HCT116 (cell line): ENCODE data around the gene FUT9. TPM values are rescaled to one million over a fixed set of nuclear protein-coding genes. Genes with fewer than 3 reads are reported as not detected.

Experiments
- ATAC-seq: fragments of 200-7000 bp; cut with Tn5 transposase; 2 replicates; pipeline ENCODE4 v1.9.1; 2020; ENCODE audit warnings: mild to moderate bottlenecking, moderate library complexity
- BruUV-seq: library from RNA; stranded (reverse); fragments of 400-500 nt; replicated peaks from 2 replicates; lab custom pipeline; 2021; lab: Mats Ljungman, UMichigan
- CTCF ChIA-PET: fragments of 300-600 bp; sonication (Branson Sonifier 250); formaldehyde crosslinking; loops from one replicate; lab custom pipeline; 2021; ENCODE audit warnings: antibody characterized with exemption; lab: Charles Lee
- POLR2A ChIA-PET: fragments of 300-600, 350-600 bp; sonication (Branson Sonifier 250); formaldehyde crosslinking; loops from one replicate; lab custom pipeline; 2021; ENCODE audit warnings: antibody characterized with exemption; lab: Charles Lee
- RAD21 ChIA-PET, 2 experiments: fragments of 300-600 bp; sonication (Branson Sonifier 250); formaldehyde crosslinking; loops; one replicate each; lab custom pipeline; 2023; ENCODE audit warnings: low total read pairs in 2 of 2; ENCODE audit not compliant: uncharacterized antibody in 2 of 2, unreplicated experiment in 2 of 2, low non-redundant PET in 1 of 2; lab: Charles Lee
- DNase-seq: peaks from one replicate; pipeline ENCODE4 v3.0.0-alpha.2; 2010; ENCODE audit warnings: low read depth, low spot score
- H2AFZ ChIP-seq: fragments of 200-600 bp; shearing (Covaris generic), sonication (generic); 2 replicates; pipeline ENCODE4 v1.6.1; 2017; ENCODE audit warnings: low read depth, mixed run types, mixed read lengths, antibody characterized with exemption, low read length; ENCODE audit not compliant: poor library complexity, severe bottlenecking
- H3K27ac ChIP-seq: 2 replicates; pipeline ENCODE4 v1.5.1; 2012; ENCODE audit warnings: low read depth, low read length
- H3K27me3 ChIP-seq: fragments of 200-600 bp; sonication (generic); 2 replicates; pipeline ENCODE4 v1.6.1; 2016; ENCODE audit warnings: mixed run types, low read length, mixed read lengths; ENCODE audit not compliant: insufficient read depth
- H3K36me3 ChIP-seq, 2 experiments: fragments of 200-500 bp in 1 of 2; fragments of 200-600 bp in 1 of 2; sonication (Bioruptor generic) in 1 of 2; sonication (generic) in 1 of 2; 2 replicates each; pipeline versions ENCODE4 v1.5.1 to v1.6.1; 2014 to 2016; ENCODE audit warnings: low read length in 2 of 2, inconsistent platforms in 1 of 2, mixed read lengths in 1 of 2, mixed run types in 1 of 2; ENCODE audit not compliant: insufficient read depth in 2 of 2, control insufficient read depth in 1 of 2
- H3K4me1 ChIP-seq, 2 experiments: fragments of 200-600 bp in 1 of 2; sonication (generic) in 1 of 2; 2 replicates each; pipeline versions ENCODE4 v1.5.1 to v1.6.1; 2012 to 2017; ENCODE audit warnings: low read length in 2 of 2, inconsistent platforms in 1 of 2, mild to moderate bottlenecking in 1 of 2, mixed read lengths in 1 of 2, mixed run types in 1 of 2, moderate library complexity in 1 of 2; ENCODE audit not compliant: insufficient read depth in 2 of 2, control insufficient read depth in 1 of 2
- H3K4me2 ChIP-seq: fragments of 200-600 bp; sonication (generic); 2 replicates; pipeline ENCODE4 v1.6.1; 2017; ENCODE audit warnings: mixed run types, low read length, mixed read lengths
- H3K4me3 ChIP-seq, 2 experiments: fragments of 200-600 bp in 1 of 2; sonication (generic) in 1 of 2; replicated peaks in 1 of 2; 2 replicates each; pipeline ENCODE4 v1.5.1; 2011 to 2016; ENCODE audit warnings: low read length in 2 of 2, control low read depth in 1 of 2, low read depth in 1 of 2, mild to moderate bottlenecking in 1 of 2, mixed read lengths in 1 of 2, mixed run types in 1 of 2
- H3K79me2 ChIP-seq: fragments of 200-600 bp; sonication (generic); 2 replicates; pipeline ENCODE4 v1.6.1; 2017; ENCODE audit warnings: mild to moderate bottlenecking, mixed run types, low read length, moderate library complexity, mixed read lengths; ENCODE audit not compliant: insufficient read depth
- H3K9ac ChIP-seq: fragments of 200-600 bp; sonication (generic); 2 replicates; pipeline ENCODE4 v1.6.1; 2016; ENCODE audit warnings: low read length, mixed read lengths
- H3K9me2 ChIP-seq: fragments of 200-600 bp; sonication (generic), shearing (Covaris generic); 2 replicates; pipeline ENCODE4 v1.6.1; 2017; ENCODE audit warnings: mixed run types, mild to moderate bottlenecking, moderate library complexity; ENCODE audit not compliant: insufficient read depth
- H3K9me3 ChIP-seq, 2 experiments: fragments of 200-500 bp in 1 of 2; fragments of 200-600 bp in 1 of 2; sonication (Bioruptor generic) in 1 of 2; sonication (generic) in 1 of 2; 2 replicates each; pipeline ENCODE4 v1.6.1; 2014 to 2017; ENCODE audit warnings: low read length in 2 of 2, mixed read lengths in 2 of 2, inconsistent platforms in 1 of 2, low read depth in 1 of 2, mild to moderate bottlenecking in 1 of 2, mixed run types in 1 of 2, moderate library complexity in 1 of 2; ENCODE audit not compliant: control insufficient read depth in 1 of 2, insufficient read depth in 1 of 2
- H4K20me1 ChIP-seq: fragments of 200-600 bp; sonication (generic), shearing (Covaris generic); 2 replicates; pipeline ENCODE4 v1.6.1; 2017; ENCODE audit warnings: mixed run types, mild to moderate bottlenecking, moderate library complexity; ENCODE audit not compliant: insufficient read depth
- ATF3 ChIP-seq: IDR thresholded peaks from 2 replicates; pipeline ENCODE4 v1.6.1; 2012
- POLR2A ChIP-seq: IDR thresholded peaks from 2 replicates; pipeline ENCODE4 v1.7.0; 2011; ENCODE audit warnings: borderline replicate concordance; ENCODE audit not compliant: insufficient read depth, insufficient read length; ENCODE audit errors: extremely low read depth
- POLR2AphosphoS5 ChIP-seq: IDR thresholded peaks from 2 replicates; pipeline ENCODE4 v1.6.1; 2011; ENCODE audit warnings: mild to moderate bottlenecking, low read depth, low read length, moderate library complexity
- RAD21 ChIP-seq: IDR thresholded peaks from 2 replicates; pipeline ENCODE4 v1.6.1; 2012; ENCODE audit warnings: low read depth, mild to moderate bottlenecking
- REST ChIP-seq: IDR thresholded peaks from 2 replicates; pipeline ENCODE4 v1.6.1; 2012; ENCODE audit warnings: low read depth
- TCF7L2 ChIP-seq: IDR thresholded peaks from 2 replicates; pipeline ENCODE4 v1.7.0; 2011; ENCODE audit warnings: borderline replicate concordance, inconsistent platforms; ENCODE audit not compliant: insufficient read depth, insufficient read length; ENCODE audit errors: extremely low read depth
- intact Hi-C: fragments of 100-400 bp; cut with micrococcal nuclease; formaldehyde crosslinking; loops from 2 replicates; pipeline ENCODE4 v1.10.0; 2022
- total RNA-seq: library from RNA; stranded (reverse); gene quantifications from one replicate; pipeline ENCODE4 v1.2.1, GENCODE V29; 2021; ENCODE audit not compliant: unreplicated experiment
- TF ChIP-seq, protein P1 (sequence below): IDR thresholded peaks from 2 replicates; pipeline ENCODE4 v1.6.1; 2012

The FUT9 gene
- total RNA-seq, 1 experiment from 2014 or later: not detected

GRCh38 chr6:96236471-96236870, 220.7 kb downstream of the FUT9 start:
- no TSS peak for BruUV-seq
- ATAC-seq (no peak), DNase-seq (no peak)
- no peaks in the 10 kb centered on the region for H3K27me3 ChIP-seq
- no peak overlapping the region for H2AFZ ChIP-seq
- H3K79me2 ChIP-seq: no peaks in the 10 kb centered on the region
- H4K20me1 ChIP-seq: no peaks in the 10 kb centered on the region
- RAD21 ChIA-PET: no interaction called here
- POLR2A ChIA-PET: no interaction called here
- H3K36me3 ChIP-seq: no peaks in the 10 kb centered on the region
- TF ChIP-seq POLR2AphosphoS5: no peak
- TF ChIP-seq, protein P1, sequence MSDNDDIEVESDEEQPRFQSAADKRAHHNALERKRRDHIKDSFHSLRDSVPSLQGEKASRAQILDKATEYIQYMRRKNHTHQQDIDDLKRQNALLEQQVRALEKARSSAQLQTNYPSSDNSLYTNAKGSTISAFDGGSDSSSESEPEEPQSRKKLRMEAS: no peak
- no peak for TF ChIP-seq POLR2A
- no peak for TF ChIP-seq TCF7L2
- TF ChIP-seq REST: no peak
- no peak for TF ChIP-seq ATF3
- TF ChIP-seq RAD21: no peak
- H3K4me3 ChIP-seq: no peak overlapping the region
- H3K4me2 ChIP-seq: no peak overlapping the region
- no peaks in the 10 kb centered on the region for H3K9me3 ChIP-seq
- H3K4me1 ChIP-seq: no peaks in the 10 kb centered on the region
- CTCF ChIA-PET: no interaction called here
- H3K9me2 ChIP-seq: no peaks in the 10 kb centered on the region
- H3K27ac ChIP-seq: no peak overlapping the region
- H3K9ac ChIP-seq: no peak overlapping the region
- intact Hi-C loops: no loop called here
